Measurements from ENCODE around the gene OR2B6.

The OR2B6 gene

DNA sequence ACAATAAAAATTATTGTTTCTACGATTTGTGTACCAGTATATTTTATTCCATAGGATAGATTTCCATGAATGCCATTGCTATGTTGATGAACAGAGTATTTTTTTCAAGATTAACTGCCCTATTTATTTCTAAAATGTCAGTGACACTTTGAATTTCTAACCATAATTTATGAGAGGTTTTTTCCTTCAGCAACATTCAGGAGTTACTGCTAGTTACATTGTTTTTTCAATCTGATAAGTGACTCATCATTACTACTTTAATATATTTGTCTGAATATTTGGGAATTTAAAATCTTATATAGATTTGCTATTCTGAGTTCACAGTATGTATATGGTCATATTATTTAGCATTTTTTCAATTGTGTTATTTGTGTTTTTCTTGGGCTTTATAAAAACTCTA, 6.0 kb upstream of the OR2B6 start:
- TF ChIP-seq, protein P1, sequence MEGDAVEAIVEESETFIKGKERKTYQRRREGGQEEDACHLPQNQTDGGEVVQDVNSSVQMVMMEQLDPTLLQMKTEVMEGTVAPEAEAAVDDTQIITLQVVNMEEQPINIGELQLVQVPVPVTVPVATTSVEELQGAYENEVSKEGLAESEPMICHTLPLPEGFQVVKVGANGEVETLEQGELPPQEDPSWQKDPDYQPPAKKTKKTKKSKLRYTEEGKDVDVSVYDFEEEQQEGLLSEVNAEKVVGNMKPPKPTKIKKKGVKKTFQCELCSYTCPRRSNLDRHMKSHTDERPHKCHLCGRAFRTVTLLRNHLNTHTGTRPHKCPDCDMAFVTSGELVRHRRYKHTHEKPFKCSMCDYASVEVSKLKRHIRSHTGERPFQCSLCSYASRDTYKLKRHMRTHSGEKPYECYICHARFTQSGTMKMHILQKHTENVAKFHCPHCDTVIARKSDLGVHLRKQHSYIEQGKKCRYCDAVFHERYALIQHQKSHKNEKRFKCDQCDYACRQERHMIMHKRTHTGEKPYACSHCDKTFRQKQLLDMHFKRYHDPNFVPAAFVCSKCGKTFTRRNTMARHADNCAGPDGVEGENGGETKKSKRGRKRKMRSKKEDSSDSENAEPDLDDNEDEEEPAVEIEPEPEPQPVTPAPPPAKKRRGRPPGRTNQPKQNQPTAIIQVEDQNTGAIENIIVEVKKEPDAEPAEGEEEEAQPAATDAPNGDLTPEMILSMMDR (IDR thresholded peaks at IDR 0.05), result no peak

- TF ChIP-seq, protein P1 (IDR thresholded peaks at IDR 0.05), result no peak
Measured at GRCh38 chr6:27957516-27957915, 475 bp downstream of the OR2B6 start.

- TF ChIP-seq, protein P1 (IDR thresholded peaks at IDR 0.05), result no peak
Measured at GRCh38 chr6:27962506-27962905, 5.5 kb downstream of the OR2B6 start.

DNA sequence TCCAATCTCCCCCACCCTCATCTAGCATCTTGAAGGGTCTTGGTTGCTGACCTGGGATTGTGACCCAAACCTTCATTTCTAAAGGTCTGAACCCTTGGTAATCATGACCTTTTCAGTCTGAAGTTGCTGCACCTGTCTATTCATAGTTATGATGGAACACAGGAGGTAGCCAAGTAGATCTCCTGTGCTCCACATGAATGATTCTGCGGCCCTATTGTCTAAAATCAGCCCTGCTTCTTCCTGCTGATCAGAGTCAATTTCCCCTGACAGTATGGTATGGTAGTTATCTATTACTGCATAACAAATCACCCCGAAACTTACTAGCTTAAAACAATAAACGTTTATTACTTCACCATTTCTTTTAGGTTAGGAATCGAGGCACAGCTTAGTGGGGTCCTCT, 9.0 kb downstream of the OR2B6 start:
- TF ChIP-seq, protein P1 (IDR thresholded peaks at IDR 0.05), result no peak

DNA sequence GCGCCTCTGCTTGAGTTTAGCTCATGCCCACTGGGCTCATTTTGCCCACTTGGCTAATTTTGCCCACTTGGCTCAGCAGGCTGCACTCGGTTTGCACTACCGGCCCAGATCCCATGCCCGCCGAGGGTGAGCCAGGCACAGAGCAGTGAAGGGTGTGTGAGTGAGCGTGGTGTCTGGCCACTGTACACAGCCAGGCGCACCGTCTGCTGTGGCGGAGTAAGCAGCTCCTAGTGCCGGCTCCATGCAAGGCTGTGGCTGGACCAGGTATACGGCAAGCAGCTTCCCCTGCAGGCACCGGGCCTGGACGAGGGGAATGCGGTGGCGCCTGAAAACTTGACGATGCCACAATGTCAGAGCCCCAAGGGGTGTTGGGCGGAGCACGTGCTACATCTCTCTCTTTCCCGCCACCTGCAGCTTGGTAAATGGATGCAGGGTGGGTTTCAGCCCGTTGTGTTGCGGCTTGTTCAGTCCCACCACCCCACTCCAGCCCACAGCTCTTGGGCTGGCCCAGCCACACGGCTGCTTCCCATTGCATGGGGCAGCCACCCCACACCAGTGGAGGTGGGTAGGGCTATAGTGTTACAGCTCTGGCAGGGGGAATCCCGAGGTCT, 9.9 kb downstream of the OR2B6 start:
- TF ChIP-seq, protein P1 (IDR thresholded peaks at IDR 0.05), result no peak

GRCh38 chr6:27970444-27970843, 13.4 kb downstream of the OR2B6 start:
- TF ChIP-seq, protein P1 (IDR thresholded peaks at IDR 0.05), result no peak

DNA sequence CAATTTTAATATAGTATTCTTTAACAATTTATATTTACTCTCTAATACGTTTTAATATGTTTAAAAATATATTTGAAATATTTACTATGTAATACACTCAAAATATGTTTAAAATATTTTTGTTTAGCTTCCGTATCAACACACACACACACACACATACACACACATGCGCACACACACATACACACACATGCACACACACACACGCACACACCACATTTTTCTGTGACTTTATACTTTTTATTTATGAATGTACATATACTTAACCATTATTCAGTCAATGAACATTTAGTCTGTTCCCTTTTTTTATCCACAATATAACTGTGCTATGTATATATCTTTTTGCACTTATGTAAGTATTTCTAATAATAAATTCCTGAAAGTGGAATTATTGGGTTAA, 15.7 kb downstream of the OR2B6 start:
- TF ChIP-seq, protein P1 (IDR thresholded peaks at IDR 0.05), result no peak

GRCh38 chr6:27977387-27977786, 20.3 kb downstream of the OR2B6 start:
- TF ChIP-seq, protein P1 (IDR thresholded peaks at IDR 0.05), result no peak

All from LNCAP (cell line).